Limb (tissue), 2 donors: ENCODE measurements around the gene ECE1.

Experiments
- DNase-seq, 2 donors: peaks; one replicate each; pipeline ENCODE4 v3.0.0-alpha.2; 2016; ENCODE audit errors: extremely low spot score in 2 of 2

Gene ECE1

DNA sequence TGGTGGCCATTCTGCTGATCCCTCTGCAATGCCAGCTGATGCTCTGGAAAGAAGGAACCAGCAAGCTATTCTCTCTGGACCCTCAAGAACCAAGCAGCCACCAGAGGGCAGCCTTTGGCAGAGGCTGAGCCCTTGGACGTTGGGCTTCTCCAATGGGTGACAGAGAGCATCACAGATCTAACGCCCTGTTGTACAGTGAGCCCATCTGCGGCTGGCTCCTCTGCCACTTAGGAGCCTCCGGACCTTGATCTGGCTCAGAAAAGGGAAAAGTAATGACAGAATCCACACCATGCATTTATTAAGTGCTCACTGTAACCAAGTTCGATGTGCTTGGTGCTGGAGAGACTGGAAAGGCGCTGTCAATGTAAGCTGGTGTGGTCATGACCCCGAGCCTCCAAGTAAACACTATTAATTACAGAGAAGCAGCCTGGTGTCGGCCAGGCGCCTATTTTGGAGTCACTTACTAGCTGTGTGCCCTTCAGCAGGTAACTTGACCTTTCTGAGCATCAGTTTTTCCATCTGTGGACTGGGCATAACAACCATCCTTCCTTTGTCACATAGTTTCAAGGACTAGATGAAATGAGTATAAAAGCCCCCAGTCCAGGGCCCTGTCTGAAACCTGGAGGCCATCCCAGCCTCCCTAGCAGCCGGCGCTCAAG is 34.9 kb downstream of the ECE1 start:
- peak; percentile 83 to 91 for DNase-seq

DNA sequence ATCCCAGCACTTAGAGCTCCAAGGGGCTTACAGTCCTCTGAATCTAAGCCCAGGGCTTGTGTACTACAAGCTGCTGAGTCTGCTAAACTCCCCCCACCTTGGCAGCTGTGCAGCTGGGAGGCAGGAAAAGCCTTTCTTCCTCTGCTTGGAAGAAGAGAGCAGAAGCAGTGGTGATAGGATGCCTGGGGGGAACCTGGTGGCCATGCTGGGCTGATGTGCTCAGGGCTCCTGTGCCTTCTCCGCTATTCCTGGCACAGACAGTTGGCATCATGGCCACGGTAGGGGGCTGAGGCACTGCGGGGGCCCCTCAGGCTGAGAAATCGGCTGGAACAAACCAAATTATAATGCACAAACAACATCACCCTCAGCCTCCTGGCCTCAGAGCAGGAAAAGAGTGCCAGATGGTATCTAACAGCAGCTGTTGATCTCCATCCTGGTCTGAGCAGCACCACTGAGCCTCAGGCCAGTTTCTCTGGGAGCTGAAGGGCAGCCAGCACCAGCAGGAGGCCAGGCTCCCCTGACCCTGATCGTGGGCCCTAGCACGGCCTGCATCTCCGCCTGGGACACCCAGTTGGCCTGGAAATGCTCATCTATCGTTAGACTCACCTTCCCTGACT is 35.8 kb downstream of the ECE1 start:
- peak; percentile 70 to 85 for DNase-seq

DNA sequence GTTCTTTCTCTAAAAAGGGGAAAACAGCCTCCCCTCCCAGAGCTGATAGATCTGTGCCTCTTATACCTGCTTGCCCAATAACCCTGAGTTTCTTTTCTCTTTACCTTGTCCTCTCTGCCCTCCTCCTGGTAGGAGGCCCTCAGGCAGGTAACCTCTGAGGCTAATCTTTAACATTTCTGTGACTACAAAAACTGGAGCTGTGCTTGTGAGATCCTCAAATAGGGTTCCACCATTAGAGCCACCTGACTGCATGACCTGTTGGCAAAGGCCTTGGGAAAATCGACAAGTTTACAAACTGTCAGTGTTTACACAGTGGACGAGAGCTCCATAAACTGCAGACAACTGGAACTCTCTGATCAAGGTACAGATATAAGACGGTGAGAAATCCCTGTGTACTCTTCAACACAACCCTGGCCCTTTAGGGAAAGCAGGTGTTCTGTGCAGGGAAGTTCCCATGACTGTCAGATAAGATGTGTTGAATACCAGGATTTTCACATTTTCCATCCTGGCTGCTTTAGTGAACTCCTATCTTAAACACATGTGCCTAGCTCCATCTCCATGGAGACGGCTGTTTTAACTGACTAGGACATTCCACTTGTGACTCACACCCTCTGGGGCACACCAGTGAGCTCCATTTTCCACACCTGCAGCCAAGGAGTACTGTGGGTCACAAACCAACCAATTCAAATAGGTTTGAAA is 38.3 kb downstream of the ECE1 start:
- DNase-seq: peak in 1 of 2 donors; percentile 38

DNA sequence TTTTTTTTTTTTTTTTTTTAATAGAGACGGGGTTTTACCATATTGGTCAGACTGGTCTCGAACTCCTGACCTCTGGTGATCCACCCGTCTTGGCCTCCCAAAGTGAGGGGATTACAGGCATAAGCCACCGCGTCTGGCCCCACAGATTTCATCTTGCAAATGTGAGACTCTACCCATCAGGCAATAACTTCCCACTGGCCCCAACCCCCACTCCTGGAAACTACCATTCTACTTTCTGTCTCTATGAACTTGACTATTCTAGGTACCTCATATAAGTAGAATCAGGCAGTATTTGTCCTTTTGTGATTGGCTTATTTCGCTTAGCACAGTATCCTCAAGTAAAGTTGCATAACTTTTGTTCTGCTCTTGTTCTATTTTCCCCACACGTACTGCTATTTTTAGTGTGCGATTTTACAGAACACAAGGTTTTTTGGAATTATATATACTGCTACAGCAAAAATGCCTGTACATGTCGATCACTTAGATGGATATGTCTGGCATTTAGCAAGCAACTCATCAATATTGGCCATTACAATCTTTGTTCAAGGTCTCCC is 40.2 kb downstream of the ECE1 start:
- no peak for DNase-seq

DNA sequence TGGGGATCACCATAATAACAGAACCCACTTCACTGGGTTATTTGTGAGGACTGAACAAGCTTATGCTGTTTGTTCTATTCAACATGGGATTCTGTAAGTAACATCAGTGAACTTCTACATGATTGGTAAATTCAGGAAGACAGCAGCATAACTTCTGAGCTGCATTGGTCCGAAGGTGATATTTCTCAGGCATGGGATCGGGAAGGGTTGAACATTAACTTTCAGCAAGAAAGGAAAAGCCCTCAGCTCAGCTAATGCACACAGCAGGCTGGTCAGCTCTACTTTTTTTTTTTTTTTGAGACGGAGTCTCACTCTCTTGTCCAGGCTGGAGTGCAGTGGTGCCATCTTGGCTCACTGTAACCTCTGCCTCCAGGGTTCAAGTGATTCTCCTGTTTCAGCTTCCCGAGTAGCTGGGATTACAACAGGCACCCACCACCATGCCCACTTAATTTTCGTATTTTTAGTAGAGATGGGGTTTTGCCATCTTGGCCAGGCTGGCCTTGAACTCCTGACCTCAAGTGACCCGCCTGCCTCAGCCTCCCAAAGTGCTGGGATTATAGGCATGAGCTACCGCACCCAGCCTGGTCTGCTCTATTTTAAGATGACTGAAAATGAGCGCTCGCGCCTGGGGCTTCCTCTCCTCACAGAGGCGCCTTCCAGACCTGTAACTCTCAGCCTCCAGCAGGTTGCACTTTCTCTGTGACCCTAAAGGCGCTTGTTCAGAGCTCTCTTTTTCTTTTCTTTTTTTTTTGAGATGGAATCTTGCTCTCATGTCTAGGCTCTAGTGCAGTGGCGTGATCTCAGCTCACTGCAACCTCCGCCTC is 42.2 kb downstream of the ECE1 start:
- DNase-seq: no peak

DNA sequence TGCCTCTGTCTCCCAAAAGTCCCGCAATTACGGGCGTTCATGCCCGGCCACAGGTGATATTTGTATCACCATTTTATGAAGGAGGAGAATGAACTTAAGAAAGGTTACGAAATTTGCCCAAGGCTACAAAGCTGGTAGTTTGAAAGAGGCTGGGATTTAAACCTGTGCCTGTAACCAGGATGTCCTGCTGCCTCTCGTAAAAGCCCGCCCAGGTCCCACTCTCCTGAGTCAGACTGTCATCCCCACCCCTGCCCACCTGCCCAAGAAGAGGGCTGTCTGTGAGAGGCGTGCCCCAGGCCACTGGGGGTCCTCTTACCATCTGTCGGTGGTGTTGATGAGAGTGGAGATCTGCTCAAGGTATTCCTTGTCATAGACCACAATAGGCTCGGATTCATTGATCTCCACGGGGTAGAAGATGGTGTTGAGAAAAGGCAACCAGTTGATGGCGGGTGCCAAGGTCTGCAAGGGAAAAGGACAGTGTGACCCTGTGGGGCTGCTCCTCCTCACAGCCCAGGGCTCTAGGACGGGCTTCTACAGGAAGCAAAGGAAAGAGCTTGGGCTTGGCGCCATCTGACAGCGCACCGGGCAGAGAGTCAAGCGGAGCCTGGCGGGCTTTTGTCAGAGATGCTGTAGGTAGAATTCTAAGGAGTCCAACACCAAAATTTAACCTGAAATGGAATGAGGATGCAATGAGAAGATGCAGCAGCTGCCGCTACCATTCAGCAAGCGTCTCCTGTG is 43.2 kb downstream of the ECE1 start:
- no peak for DNase-seq

DNA sequence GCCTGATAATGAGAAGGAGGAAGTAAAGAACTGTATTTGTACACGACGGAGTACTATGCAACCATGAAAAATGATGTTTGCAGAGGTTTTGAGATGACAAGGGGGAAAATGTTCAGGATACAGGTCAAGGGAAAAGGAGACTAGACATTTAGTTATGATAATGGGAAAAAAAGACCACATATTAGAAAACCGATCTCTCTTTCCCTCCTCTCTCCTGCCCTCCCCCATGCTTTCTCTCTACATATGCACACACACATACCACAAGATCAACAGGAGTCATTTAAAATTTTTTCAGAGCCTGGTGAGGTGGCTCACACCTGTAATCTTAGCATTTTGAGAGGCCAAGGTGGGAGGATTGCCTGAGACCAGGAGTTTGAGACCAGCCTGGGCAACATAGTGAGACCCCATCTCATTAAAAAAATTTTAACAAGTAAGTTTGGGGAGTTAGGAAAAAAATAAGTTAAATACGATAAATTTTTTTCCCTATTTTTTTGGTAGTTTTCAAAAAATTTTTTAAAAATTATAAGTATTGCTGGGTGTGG is 44.5 kb downstream of the ECE1 start:
- DNase-seq: no peak

DNA sequence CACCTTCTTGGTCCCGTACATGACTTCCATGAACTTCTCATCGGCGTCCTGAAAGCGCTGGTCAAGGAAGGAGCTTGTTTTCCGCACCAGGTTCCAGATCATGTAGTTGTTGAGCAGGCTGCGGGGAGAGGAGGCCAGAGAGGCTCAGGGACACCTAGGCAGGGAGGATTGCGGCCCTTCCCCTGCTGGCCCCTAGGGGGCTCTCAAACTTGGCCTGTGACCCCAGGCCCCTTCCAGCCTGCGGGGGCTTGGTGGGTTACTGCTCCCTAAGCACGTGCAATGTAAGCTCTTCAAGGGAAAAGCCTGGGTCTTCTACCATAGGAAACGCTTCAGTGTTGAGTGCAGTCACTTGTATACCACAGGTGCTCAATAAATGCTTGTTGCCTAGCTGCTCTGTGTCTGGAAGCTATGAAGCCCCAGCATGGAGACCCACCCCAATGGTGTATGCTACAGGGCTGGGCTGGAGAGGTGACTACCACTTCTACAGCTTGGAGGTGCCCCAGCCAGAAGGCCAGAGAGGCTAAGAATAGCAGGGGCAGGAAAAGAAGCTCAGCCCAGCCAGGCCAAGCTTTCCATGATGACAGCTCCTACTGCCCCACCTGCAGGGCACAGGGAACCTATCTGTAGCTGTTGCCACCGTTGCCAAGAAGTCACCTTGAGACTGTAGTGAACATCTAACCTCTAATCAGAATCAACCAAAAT is 45.1 kb downstream of the ECE1 start:
- no peak for DNase-seq

DNA sequence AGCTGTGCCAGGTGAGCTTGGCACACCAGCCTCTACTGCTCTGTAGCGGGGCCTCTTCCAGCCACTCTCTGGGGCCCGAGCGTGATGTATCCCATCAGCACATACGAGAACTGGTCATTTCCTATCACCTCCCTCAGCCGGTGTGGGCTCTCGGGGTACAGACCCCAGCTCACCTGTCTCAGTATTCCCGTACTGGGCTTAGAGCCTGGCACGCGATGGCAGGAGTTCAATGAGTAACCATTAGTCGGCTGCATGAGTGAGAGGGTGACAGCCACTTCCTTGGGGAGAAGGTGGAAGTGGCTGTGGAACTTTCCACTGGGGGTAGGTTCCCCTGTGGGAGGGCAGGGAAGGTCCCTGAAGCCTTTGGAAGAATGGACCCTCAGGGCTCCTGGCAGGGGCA is 46.1 kb downstream of the ECE1 start:
- no peak for DNase-seq

DNA sequence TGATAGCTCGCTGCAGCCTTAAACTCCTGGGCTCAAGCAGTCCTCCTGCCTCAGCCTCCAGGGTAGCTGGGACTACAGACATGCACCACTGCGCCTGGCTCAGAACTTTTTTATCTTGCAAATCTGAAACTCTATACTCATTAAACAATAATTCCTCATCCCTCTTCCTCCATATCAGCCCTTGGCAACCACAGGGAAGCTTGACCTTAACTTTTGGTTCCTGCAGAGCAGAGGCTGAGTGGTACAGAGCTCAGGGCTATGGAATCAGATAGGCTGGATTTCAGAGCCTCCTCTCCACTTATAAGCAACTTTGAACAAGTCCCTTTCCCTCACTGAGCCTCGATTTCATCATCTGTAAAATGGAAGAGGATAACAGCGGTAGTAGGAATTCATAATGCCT is 47.4 kb downstream of the ECE1 start:
- DNase-seq: no peak

DNA sequence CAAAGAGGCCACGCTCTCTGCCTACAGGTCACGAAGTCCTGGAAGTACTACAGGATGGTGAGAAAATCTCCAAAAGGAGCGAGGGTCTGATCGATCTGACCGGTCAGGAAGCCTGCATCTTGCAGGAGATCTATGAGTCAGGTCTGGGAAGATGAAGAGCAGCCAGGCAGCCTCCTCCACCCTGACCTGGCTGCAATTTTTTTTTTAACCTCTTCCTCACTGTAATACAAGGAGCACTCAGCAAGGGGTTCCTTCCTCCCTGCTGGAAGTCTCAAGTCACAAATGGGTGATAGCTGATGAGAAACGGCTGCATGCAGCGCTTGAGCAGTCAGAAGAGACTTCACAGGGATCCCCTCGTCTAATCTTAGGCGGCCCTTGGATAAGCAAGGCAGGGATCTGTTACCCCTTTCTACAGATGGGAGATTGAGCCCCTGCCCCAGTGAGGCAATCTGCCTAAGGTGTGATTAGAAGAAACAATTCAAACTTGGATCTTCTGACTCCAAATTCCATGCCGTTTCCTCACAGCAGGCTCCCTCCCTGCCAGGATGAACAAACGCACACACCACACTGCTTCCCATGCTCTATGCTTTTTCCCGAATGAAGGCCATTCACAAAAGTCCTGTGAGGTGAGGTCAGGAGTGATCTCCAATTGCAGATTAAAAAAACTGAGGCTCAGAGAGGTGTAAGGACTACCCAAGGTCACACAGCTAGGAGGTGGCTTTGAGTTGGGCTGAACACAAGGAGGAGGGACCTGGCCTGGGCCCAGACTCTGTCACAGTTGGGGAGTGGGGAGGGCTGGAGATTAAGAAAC is 48.3 kb downstream of the ECE1 start:
- DNase-seq: no peak

DNA sequence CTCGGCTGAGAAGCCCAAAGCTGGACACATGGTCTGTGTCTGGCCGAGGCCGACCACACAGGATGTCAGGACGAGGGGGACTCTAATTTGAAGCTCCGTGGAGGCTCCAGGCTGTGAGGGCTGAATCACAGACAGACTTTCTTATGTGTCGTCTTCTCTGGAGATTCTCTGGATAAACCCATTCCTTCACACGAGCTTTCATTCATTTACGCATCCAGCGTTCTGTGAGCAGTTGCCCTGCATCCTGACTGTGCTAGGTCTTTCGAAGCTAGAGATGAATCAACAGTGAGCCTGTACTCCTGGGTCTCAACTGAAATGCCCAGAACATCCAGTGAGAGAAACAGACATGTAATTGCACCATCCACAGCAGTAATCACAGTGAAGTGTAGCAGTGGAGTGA is 49.6 kb downstream of the ECE1 start:
- DNase-seq: no peak

DNA sequence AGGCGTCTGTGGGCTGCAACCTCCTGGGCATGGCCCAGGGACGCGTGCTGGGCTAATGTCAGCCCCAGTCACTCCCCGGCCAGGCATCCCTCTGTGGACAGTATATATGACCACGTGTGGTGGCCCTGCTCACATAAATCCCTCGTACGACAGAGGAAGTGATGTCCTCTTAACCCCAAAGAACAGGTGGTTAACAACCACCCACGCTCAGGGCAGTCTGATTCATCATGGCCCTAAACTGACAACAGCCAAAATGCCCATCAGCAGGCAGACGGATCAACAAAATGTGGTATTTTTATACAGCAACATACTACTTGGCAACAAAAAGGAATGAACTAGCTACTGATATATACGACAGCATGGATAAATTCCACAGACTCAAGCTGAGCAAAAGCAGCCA is 51.0 kb downstream of the ECE1 start:
- no peak for DNase-seq

DNA sequence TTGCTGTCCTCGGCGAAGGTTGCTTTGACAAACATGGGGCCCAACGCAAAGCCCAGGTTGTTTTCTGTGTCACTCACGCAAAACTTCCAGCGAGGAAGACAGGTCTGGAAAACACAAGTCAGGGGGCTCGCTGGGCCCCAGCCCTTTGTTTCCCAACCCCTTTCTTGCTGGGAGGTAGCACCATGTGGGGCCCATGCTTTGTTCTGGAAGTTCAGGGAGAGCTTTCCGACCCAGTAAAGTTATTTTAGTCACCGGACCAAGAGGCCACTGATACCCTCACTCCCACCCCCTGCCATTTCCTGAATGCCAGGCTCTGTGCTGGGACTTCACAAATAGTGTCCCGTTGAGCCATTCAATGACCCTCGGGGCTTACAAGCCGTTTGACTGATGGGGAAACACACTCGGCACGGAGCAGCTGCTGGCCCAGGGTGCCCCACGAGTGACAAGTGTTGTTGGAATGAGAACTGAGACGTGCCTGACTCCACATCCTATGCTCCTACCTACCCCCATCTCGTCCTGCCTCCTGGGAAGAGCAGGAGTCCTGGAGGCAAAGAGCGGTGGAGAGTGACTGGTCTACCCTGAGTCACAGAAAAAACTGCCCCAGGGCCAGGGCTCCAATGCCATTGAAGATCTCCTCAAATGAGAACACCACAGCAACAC is 52.0 kb downstream of the ECE1 start:
- no peak for DNase-seq

DNA sequence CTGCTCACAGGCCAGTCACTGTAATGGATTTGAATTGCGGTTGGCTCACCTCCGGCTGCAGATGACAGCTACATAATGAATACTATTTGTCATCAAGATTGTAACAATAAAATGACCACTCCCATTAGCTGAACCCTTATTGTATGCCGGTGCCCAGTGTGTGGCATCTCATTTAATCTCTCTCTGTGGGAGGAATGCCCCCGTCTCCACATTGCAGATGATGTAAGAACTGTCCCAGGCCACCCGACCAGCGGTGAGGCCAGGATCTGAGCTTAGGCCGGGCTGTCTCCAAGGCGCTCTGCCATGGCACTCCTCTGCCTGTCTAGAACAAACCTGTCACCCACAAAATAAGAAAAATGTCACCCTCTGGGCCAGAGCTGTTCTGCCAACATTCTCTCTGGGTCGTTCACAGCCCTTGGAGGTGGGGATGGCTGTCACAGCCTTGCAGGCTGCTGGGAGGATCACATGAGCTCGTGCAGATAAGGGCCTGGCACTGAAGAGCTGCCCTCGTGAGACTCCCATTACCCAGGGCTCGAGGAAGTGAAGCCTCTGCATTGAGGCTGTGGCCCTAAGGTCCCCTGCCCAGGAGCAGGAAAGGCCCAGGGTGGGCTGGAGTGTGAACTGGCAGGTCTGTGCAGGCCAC is 52.7 kb downstream of the ECE1 start:
- no peak for DNase-seq

DNA sequence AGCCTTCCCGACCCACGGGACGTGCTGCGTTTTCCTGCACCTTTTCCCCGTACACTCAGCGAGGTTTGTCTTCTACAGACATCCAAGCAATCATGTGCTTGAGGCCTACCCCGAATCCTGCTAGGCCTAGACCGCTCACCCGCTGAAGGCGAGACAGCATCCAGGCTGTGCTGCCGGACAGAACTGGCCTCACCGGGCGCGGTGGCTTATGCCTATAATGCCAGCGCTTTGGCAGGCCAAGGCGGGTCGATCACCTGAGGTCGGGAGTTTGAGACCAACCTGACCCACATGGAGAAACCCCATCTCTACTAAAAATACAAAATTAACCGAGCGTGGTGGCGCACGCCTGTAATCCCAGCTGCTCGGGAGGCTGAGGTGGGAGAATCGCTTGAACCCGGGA is 54.1 kb downstream of the ECE1 start:
- DNase-seq: no peak

DNA sequence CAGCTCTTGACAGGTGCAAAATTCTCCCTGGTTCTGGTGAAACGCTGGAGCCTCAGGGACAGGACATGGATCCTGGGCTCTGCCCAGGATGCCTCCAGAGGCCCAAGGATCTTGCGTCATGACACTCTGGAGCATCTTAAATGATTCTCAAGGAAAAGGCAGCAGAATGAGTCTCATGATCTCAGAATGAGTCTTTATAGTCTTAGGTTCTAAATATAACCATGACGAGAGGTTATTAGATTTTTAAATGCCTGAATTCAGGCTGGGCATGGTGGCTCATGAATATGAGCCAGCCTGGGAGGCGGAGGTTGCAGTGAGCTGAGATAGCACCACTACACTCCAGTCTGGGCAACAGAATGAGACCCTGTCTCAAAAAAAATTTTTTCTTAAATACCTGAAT is 55.5 kb downstream of the ECE1 start:
- no peak for DNase-seq

DNA sequence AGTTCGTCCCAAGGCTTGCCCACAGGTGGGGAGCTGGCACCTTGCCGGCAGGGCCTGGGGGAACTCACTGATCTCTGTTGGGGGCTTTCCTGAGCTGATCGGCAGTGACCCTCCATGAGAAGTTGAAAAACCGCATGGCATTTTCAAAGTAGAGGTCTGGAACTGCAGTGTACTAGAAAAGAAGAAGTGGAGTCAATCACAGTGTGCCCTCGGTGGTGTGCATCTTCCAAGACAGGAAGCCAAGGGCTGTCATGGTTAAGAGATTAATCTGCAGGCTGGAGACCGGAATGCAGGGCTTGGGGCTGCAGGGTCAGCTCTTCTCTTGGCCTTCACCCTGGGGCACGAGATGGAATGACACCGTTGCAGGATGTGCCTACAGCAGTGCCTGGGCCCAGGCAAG is 56.8 kb downstream of the ECE1 start:
- DNase-seq: no peak
